ENCODE data around the gene FOXN3.

DNA sequence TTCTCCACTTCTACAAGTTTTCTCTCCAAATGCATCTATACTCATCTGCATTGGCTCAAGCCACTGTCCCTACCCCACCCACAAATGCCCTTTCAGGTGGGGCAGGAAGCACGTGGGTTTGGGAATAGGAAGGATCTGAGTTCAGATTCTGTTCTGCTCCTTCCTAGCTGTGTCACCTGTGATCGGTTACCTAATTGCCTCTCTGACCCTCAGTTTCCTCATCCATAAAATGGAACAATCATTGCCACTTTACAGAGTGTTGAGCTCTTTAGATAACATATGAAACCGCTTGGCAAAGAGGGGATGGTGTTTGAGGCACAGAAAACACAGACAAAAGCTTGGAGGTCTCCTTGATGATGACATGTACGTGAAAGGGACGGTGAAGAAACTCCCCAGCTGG is 34.5 kb downstream of the FOXN3 start:
- TF ChIP-seq RAD21 (IDR thresholded peaks at IDR 0.05; ENCODE audit: low read length): no peak
- TF ChIP-seq TCF12 (IDR thresholded peaks at IDR 0.05): no peak
- TF ChIP-seq, protein P1, sequence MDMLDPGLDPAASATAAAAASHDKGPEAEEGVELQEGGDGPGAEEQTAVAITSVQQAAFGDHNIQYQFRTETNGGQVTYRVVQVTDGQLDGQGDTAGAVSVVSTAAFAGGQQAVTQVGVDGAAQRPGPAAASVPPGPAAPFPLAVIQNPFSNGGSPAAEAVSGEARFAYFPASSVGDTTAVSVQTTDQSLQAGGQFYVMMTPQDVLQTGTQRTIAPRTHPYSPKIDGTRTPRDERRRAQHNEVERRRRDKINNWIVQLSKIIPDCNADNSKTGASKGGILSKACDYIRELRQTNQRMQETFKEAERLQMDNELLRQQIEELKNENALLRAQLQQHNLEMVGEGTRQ (IDR thresholded peaks at IDR 0.05; ENCODE audit: borderline replicate concordance, low read depth, low read length): no peak
- TF ChIP-seq SIN3A (IDR thresholded peaks at IDR 0.05; ENCODE audit: borderline replicate concordance, low read depth, low read length): no peak
- TF ChIP-seq TAF1 (IDR thresholded peaks at IDR 0.05; ENCODE audit: borderline replicate concordance, low read depth, low read length): no peak
- TF ChIP-seq POLR2AphosphoS5 (IDR thresholded peaks at IDR 0.05; ENCODE audit: low read depth, low read length): no peak
- no peak for TF ChIP-seq REST (IDR thresholded peaks at IDR 0.05; ENCODE audit: low read depth, low read length)
- TF ChIP-seq EP300 (IDR thresholded peaks at IDR 0.05; ENCODE audit: borderline replicate concordance in 1 of 2, low read depth in 1 of 2, low read length in 1 of 2): no peak

Measured in SK-N-SH (cell line).